IPS DF 4.7 (cell line): ENCODE measurements around the gene THADA.

ENCODE experiments used
- DNase-seq: peaks from one replicate; pipeline ENCODE4 v3.0.0-alpha.2; 2013; ENCODE audit warnings: low spot score; ENCODE audit errors: extremely low read depth

Gene THADA

GRCh38 chr2:43329637-43330036 is 266.2 kb downstream of the THADA start:
- DNase-seq: no peak

- DNase-seq: no peak
These were observed 267.0 kb downstream of the THADA start for GRCh38 chr2:43328832-43329231.

GRCh38 chr2:43328133-43328532 is 267.7 kb downstream of the THADA start:
- DNase-seq: no peak

- no peak for DNase-seq
These were observed 268.7 kb downstream of the THADA start for GRCh38 chr2:43327119-43327518.

GRCh38 chr2:43326101-43326825 is 269.6 kb downstream of the THADA start:
- DNase-seq: no peak

GRCh38 chr2:43325107-43325811 is 270.6 kb downstream of the THADA start:
- no peak for DNase-seq

- no peak for DNase-seq
These were observed 271.4 kb downstream of the THADA start for GRCh38 chr2:43324259-43325106.

- no peak for DNase-seq
These were observed 272.0 kb downstream of the THADA start for GRCh38 chr2:43323857-43324256.

GRCh38 chr2:43321446-43321845 is 274.4 kb downstream of the THADA start:
- DNase-seq: no peak

- no peak for DNase-seq
These were observed 276.3 kb downstream of the THADA start for GRCh38 chr2:43319541-43319940.

- DNase-seq: no peak
These were observed 277.0 kb downstream of the THADA start for GRCh38 chr2:43318791-43319190.

- no peak for DNase-seq
These were observed 278.2 kb downstream of the THADA start for GRCh38 chr2:43317680-43318079.

GRCh38 chr2:43317194-43317593 is 278.6 kb downstream of the THADA start:
- DNase-seq: no peak

GRCh38 chr2:43315482-43315881 is 280.4 kb downstream of the THADA start:
- no peak for DNase-seq

- no peak for DNase-seq
These were observed 281.4 kb downstream of the THADA start for GRCh38 chr2:43314299-43314927.

- DNase-seq: no peak
These were observed 282.2 kb downstream of the THADA start for GRCh38 chr2:43313642-43314017.

- no peak for DNase-seq
These were observed 282.8 kb downstream of the THADA start for GRCh38 chr2:43312755-43313641.

- DNase-seq: no peak
These were observed 284.6 kb downstream of the THADA start for GRCh38 chr2:43311276-43311675.

- no peak for DNase-seq
These were observed 285.9 kb downstream of the THADA start for GRCh38 chr2:43309935-43310334.

- DNase-seq: no peak
These were observed 287.9 kb downstream of the THADA start for GRCh38 chr2:43307973-43308372.

- no peak for DNase-seq
These were observed 288.8 kb downstream of the THADA start for GRCh38 chr2:43307046-43307445.
